HepG2 (cell line): ENCODE results near the gene TMEM141. TPM values are rescaled to one million over a fixed set of nuclear protein-coding genes. Genes with fewer than 3 reads are reported as not detected.

Experiments used
- ATAC-seq: fragments of 200-7000 bp; cut with Tn5 transposase; 3 replicates; pipeline ENCODE4 v1.9.1; 2020; ENCODE audit warnings: mild to moderate bottlenecking, moderate library complexity
- BruUV-seq: library from RNA; stranded (reverse); fragments of 400-500 nt; replicated peaks from 2 replicates; lab custom pipeline; 2021; lab: Mats Ljungman, UMichigan
- CTCF ChIA-PET: fragments of 300-600 bp; formaldehyde crosslinking; extraction: SDS; loops from one replicate; lab custom pipeline; 2021; ENCODE audit warnings: low total read pairs, inconsistent platforms, low intra/inter-chr PET ratio; lab: Yijun Ruan, JAX
- POLR2A ChIA-PET: fragments of 350-600 bp; sonication (Branson Sonifier 250); formaldehyde crosslinking; loops from one replicate; lab custom pipeline; 2020; ENCODE audit warnings: antibody characterized with exemption, inconsistent platforms; lab: Yijun Ruan, JAX
- DNase-seq: peaks from one replicate; pipeline ENCODE4 v3.0.0-alpha.2; 2015; ENCODE audit warnings: low spot score
- FAIRE-seq: peaks from 3 replicates; lab custom pipeline; 2011; peaks lifted over from hg19 to GRCh38; lab: Jason Lieb, UNC
- H2AFZ ChIP-seq: one replicate; pipeline ENCODE4 v1.6.1; 2011; ENCODE audit warnings: low read length, inconsistent platforms
- H3K27ac ChIP-seq: fragments of 300-600 bp; 3 replicates; pipeline ENCODE4 v1.8.0; 2011; ENCODE audit warnings: mixed run types, mild to moderate bottlenecking, mixed read lengths, low read length, inconsistent platforms; ENCODE audit not compliant: insufficient read depth; ENCODE audit errors: extremely low read length
- H3K27me3 ChIP-seq, 2 experiments: fragments of 200-600 bp in 1 of 2; 2 replicates in 1 of 2; 3 replicates in 1 of 2; pipeline versions ENCODE4 v1.6.0 to v1.8.0; 2011; ENCODE audit warnings: low read length in 2 of 2, mild to moderate bottlenecking in 2 of 2, moderate library complexity in 2 of 2, inconsistent platforms in 1 of 2; ENCODE audit not compliant: insufficient read depth in 2 of 2, control insufficient read depth in 1 of 2
- H3K36me3 ChIP-seq, 2 experiments: fragments of 200-600 bp in 1 of 2; replicated peaks in 1 of 2; 2 replicates in 1 of 2; 3 replicates in 1 of 2; pipeline versions ENCODE4 v1.5.1 to v1.8.0; 2011; ENCODE audit warnings: low read length in 2 of 2, inconsistent platforms in 1 of 2; ENCODE audit not compliant: insufficient read depth in 2 of 2, control insufficient read depth in 1 of 2
- H3K4me1 ChIP-seq: 2 replicates; pipeline ENCODE4 v1.5.1; 2012; ENCODE audit warnings: low read length, inconsistent platforms; ENCODE audit not compliant: insufficient read depth
- H3K4me2 ChIP-seq: 2 replicates; pipeline ENCODE4 v1.6.0; 2011; ENCODE audit warnings: low read depth, low read length, inconsistent platforms
- H3K4me3 ChIP-seq, 3 experiments: fragments of 200-600 bp in 1 of 3; sonication (generic), shearing (Covaris generic) in 1 of 3; replicated peaks in 1 of 3; 2 replicates each; pipeline ENCODE4 v1.5.1; 2011 to 2016; ENCODE audit warnings: low read length in 3 of 3, inconsistent platforms in 2 of 3, low read depth in 2 of 3, mild to moderate bottlenecking in 2 of 3, control low read depth in 1 of 3, mixed read lengths in 1 of 3; ENCODE audit not compliant: insufficient read depth in 1 of 3
- H3K79me2 ChIP-seq: one replicate; pipeline ENCODE4 v1.6.1; 2011; ENCODE audit warnings: low read length, inconsistent platforms; ENCODE audit not compliant: insufficient read depth
- H3K9ac ChIP-seq: 2 replicates; pipeline ENCODE4 v1.6.0; 2011; ENCODE audit warnings: mild to moderate bottlenecking, low read depth, low read length, inconsistent platforms; ENCODE audit not compliant: insufficient read depth
- H3K9me3 ChIP-seq: 2 replicates; pipeline ENCODE4 v1.5.1; 2012; ENCODE audit warnings: mild to moderate bottlenecking, low read length
- H4K20me1 ChIP-seq: 2 replicates; pipeline ENCODE4 v1.6.0; 2011; ENCODE audit warnings: inconsistent platforms, mild to moderate bottlenecking, low read length, moderate library complexity; ENCODE audit not compliant: insufficient read depth
- ARID3A ChIP-seq: IDR thresholded peaks from 2 replicates; pipeline ENCODE4 v1.6.1; 2012; ENCODE audit warnings: low read depth, low read length, improper control_type of control experiment
- CAMTA2 ChIP-seq: sonication (generic); formaldehyde crosslinking; IDR thresholded peaks from 2 replicates; pipeline ENCODE4 v1.4.0; 2020; ENCODE audit warnings: mild to moderate bottlenecking, missing genetic modification reagents, borderline replicate concordance
- KLF13 ChIP-seq: sonication (generic); formaldehyde crosslinking; IDR thresholded peaks from 2 replicates; pipeline ENCODE4 v1.4.0; 2020; ENCODE audit warnings: mild to moderate bottlenecking, missing genetic modification reagents
- MAFG ChIP-seq: sonication (generic); formaldehyde crosslinking; IDR thresholded peaks from 2 replicates; pipeline ENCODE4 v1.5.1; 2020; ENCODE audit warnings: mild to moderate bottlenecking, missing genetic modification reagents
- NCOR1 ChIP-seq: fragments of 200-600 bp; sonication (generic); IDR thresholded peaks from 2 replicates; pipeline ENCODE4 v1.7.0; 2017; ENCODE audit warnings: antibody characterized with exemption, low read length, borderline replicate concordance
- NR1H2 ChIP-seq: sonication (generic); formaldehyde crosslinking; IDR thresholded peaks from 2 replicates; pipeline ENCODE4 v1.8.1; 2022; ENCODE audit warnings: low read depth, missing genetic modification reagents, borderline replicate concordance
- SRY ChIP-seq: sonication (generic); formaldehyde crosslinking; IDR thresholded peaks from 2 replicates; pipeline ENCODE4 v1.8.0; 2022; ENCODE audit warnings: mild to moderate bottlenecking, missing genetic modification reagents
- ZFX ChIP-seq: sonication (generic); formaldehyde crosslinking; IDR thresholded peaks from 2 replicates; pipeline ENCODE4 v1.4.0; 2020; ENCODE audit warnings: mild to moderate bottlenecking, low read depth, missing genetic modification reagents, moderate library complexity
- ZNF180 ChIP-seq: sonication (generic); formaldehyde crosslinking; IDR thresholded peaks from 2 replicates; pipeline ENCODE4 v1.4.0; 2020; ENCODE audit warnings: low read depth, missing genetic modification reagents, borderline replicate concordance
- ZNF354B ChIP-seq: sonication (generic); formaldehyde crosslinking; IDR thresholded peaks from 2 replicates; pipeline ENCODE4 v1.8.0; 2022; ENCODE audit warnings: mild to moderate bottlenecking, missing genetic modification reagents
- ZSCAN22 ChIP-seq: sonication (generic); formaldehyde crosslinking; IDR thresholded peaks from 2 replicates; pipeline ENCODE4 v1.4.0; 2020; ENCODE audit warnings: mild to moderate bottlenecking, missing genetic modification reagents
- WGBS: methylation state at CpG from one replicate; pipeline ENCODE4 v1.1.6; 2017; ENCODE audit warnings: low lambda C conversion rate; 5-methylcytosine and 5-hydroxymethylcytosine counted together
- in situ Hi-C: cut with HindIII; loops from 2 replicates; pipeline ENCODE4 v1.10.0; 2017; ENCODE audit warnings: low pct_unique_long_range_greater_than_20kb; ENCODE audit not compliant: extremely low pct_ligation_motif_present
- intact Hi-C: fragments of 100-400 bp; cut with micrococcal nuclease; formaldehyde crosslinking; loops from one replicate; pipeline ENCODE4 v1.10.0; 2022; ENCODE audit not compliant: unreplicated experiment
- polyA plus RNA-seq, 8 experiments: library from polyadenylated mRNA; depleted of rRNA in 3 of 8; stranded (reverse) in 7 of 8; unstranded in 1 of 8; fragments of >200 nt; fragmentation: Illumina TruSeq in 4 of 8; extraction: Trizol in 4 of 8; gene quantifications; 2 replicates each; pipeline versions ENCODE4 v1.2.1 to v1.2.3, GENCODE V29; 2011 to 2016; ENCODE audit warnings: low read depth in 4 of 8, missing spikeins in 1 of 8, mixed read lengths in 1 of 8; ENCODE audit not compliant: insufficient read depth in 1 of 8
- total RNA-seq, 5 experiments: library from RNA; depleted of rRNA; stranded (reverse); fragments of >200 nt; fragmentation: Illumina TruSeq; extraction: Trizol; gene quantifications; 2 replicates each; pipeline ENCODE4 v1.2.3, GENCODE V29; 2016; ENCODE audit warnings: low read depth in 1 of 5
- TF ChIP-seq, protein P1 (sequence below): sonication (generic); formaldehyde crosslinking; IDR thresholded peaks from 2 replicates; pipeline ENCODE4 v1.4.0; 2020; ENCODE audit warnings: low read depth, mild to moderate bottlenecking, missing genetic modification reagents
- TF ChIP-seq, protein P2 (sequence below): sonication (generic); formaldehyde crosslinking; conservative IDR thresholded peaks from 2 replicates; pipeline ENCODE4 v1.8.0; 2022; ENCODE audit warnings: low read depth, missing genetic modification reagents

TMEM141 gene
- total and polyA plus RNA-seq, 2 of the 13 experiments (the other 11 are each of a cell fraction or from before 2014, with no cell fraction given): 81.0 to 202 TPM

- Histone ChIP-seq H3K9me3 (no peaks in the 10 kb centered on the region), H3K4me1 (peaks cover 75% of the 10 kb centered on the region), H3K9ac (peak overlapping the region; percentile 70), H3K36me3 (peaks cover 0 to 2% of the 10 kb centered on the region in 2 experiments; a peak in 2 of 5 replicates), H3K27me3 (no peaks in the 10 kb centered on the region), H3K4me2 (peak overlapping the region; percentile 90), H4K20me1 (no peaks in the 10 kb centered on the region; the same call in none of the 2 replicates), H2AFZ (no peak overlapping the region), H3K27ac (peak overlapping the region; percentile 84), H3K4me3 (peak overlapping the region; percentile 67 to 85 (median 81)), H3K79me2 (peaks cover 32% of the 10 kb centered on the region)
- no peak for FAIRE-seq
- ATAC-seq: peak; percentile 65
- no TSS peak for BruUV-seq
- POLR2A ChIA-PET: interaction anchor here (0.8 to 2.8 kb wide), 20 partner anchors 8 to 440 kb away, joined by 3 to 35 read pairs (median 5); partner anchors contain the start of genes AJM1, ENTPD2, MAN1B1 and RABL6
- intact Hi-C loops: no loop called here
- CTCF ChIA-PET: no interaction called here
- 0% methylated on average over 18 of the region's 63 CpGs for WGBS
- in situ Hi-C loops: no loop called here
- DNase-seq: peak; percentile 85
- no peak for TF ChIP-seq CAMTA2 (CRISPR knock-in tag)
- no peak for TF ChIP-seq ZSCAN22 (CRISPR knock-in tag)
- TF ChIP-seq ZNF180 (CRISPR knock-in tag): peak; percentile 22; the same call in 1 of the 2 replicates
- no peak; the same call in 1 of the 2 replicates for TF ChIP-seq NCOR1
- TF ChIP-seq MAFG: no peak
- no peak for TF ChIP-seq ARID3A
- peak; percentile 33; the same call in 1 of the 2 replicates for TF ChIP-seq ZFX (CRISPR knock-in tag)
- TF ChIP-seq, protein P1, sequence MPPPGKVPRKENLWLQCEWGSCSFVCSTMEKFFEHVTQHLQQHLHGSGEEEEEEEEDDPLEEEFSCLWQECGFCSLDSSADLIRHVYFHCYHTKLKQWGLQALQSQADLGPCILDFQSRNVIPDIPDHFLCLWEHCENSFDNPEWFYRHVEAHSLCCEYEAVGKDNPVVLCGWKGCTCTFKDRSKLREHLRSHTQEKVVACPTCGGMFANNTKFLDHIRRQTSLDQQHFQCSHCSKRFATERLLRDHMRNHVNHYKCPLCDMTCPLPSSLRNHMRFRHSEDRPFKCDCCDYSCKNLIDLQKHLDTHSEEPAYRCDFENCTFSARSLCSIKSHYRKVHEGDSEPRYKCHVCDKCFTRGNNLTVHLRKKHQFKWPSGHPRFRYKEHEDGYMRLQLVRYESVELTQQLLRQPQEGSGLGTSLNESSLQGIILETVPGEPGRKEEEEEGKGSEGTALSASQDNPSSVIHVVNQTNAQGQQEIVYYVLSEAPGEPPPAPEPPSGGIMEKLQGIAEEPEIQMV (CRISPR knock-in tag): no peak
- no peak for TF ChIP-seq ZNF354B
- no peak for TF ChIP-seq KLF13
- TF ChIP-seq NR1H2 (CRISPR knock-in tag): no peak
- TF ChIP-seq, protein P2, sequence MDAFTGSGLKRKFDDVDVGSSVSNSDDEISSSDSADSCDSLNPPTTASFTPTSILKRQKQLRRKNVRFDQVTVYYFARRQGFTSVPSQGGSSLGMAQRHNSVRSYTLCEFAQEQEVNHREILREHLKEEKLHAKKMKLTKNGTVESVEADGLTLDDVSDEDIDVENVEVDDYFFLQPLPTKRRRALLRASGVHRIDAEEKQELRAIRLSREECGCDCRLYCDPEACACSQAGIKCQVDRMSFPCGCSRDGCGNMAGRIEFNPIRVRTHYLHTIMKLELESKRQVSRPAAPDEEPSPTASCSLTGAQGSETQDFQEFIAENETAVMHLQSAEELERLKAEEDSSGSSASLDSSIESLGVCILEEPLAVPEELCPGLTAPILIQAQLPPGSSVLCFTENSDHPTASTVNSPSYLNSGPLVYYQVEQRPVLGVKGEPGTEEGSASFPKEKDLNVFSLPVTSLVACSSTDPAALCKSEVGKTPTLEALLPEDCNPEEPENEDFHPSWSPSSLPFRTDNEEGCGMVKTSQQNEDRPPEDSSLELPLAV (CRISPR knock-in tag): no peak
- TF ChIP-seq SRY: no peak; the same call in 1 of the 2 replicates
Measured at GRCh38 chr9:136799854-136800657, 8.9 kb downstream of the TMEM141 start.
